Astrocyte (in vitro differentiated cells and primary cell): Measurements from ENCODE around the gene ERN1. TPM values are rescaled to one million over a fixed set of nuclear protein-coding genes. Genes with fewer than 3 reads are reported as not detected.

Experiments
- DNase-seq: peaks from one replicate; pipeline ENCODE4 v3.0.0-alpha.2; 2010; ENCODE audit warnings: low read depth
- FAIRE-seq: peaks from 2 replicates; lab custom pipeline; 2011; peaks lifted over from hg19 to GRCh38; lab: Jason Lieb, UNC
- H2AFZ ChIP-seq: 2 replicates; pipeline ENCODE4 v1.6.0; 2012; ENCODE audit warnings: low read depth, low read length, inconsistent platforms
- H3K27ac ChIP-seq: 2 replicates; pipeline ENCODE4 v1.5.1; 2011; ENCODE audit warnings: low read depth, low read length, inconsistent platforms
- H3K27me3 ChIP-seq: 2 replicates; pipeline ENCODE4 v1.6.0; 2011; ENCODE audit warnings: low read length, inconsistent platforms; ENCODE audit not compliant: insufficient read depth
- H3K36me3 ChIP-seq: 2 replicates; pipeline ENCODE4 v1.5.1; 2011; ENCODE audit warnings: low read length, inconsistent platforms; ENCODE audit not compliant: insufficient read depth
- H3K4me1 ChIP-seq: 2 replicates; pipeline ENCODE4 v1.5.1; 2011; ENCODE audit warnings: low read length, inconsistent platforms; ENCODE audit not compliant: insufficient read depth
- H3K4me2 ChIP-seq: 2 replicates; pipeline ENCODE4 v1.6.0; 2012; ENCODE audit warnings: low read length, inconsistent platforms
- H3K4me3 ChIP-seq: 2 replicates; pipeline ENCODE4 v1.5.1; 2011; ENCODE audit warnings: low read depth, mild to moderate bottlenecking, low read length, inconsistent platforms; ENCODE audit not compliant: insufficient read depth
- H3K79me2 ChIP-seq: 2 replicates; pipeline ENCODE4 v1.6.0; 2012; ENCODE audit warnings: mild to moderate bottlenecking, low read length, inconsistent platforms; ENCODE audit not compliant: insufficient read depth
- H3K9ac ChIP-seq: 2 replicates; pipeline ENCODE4 v1.6.0; 2012; ENCODE audit warnings: mild to moderate bottlenecking, low read length, inconsistent platforms
- H3K9me3 ChIP-seq: 2 replicates; pipeline ENCODE4 v1.5.1; 2012; ENCODE audit warnings: low read depth, mild to moderate bottlenecking, low read length, inconsistent platforms; ENCODE audit not compliant: insufficient read depth
- H4K20me1 ChIP-seq: 2 replicates; pipeline ENCODE4 v1.6.0; 2012; ENCODE audit warnings: low read length, inconsistent platforms; ENCODE audit not compliant: insufficient read depth
- H3K27ac Mint-ChIP-seq: one replicate; pipeline ENCODE4 v1.8.0; 2021; ENCODE audit warnings: mild to moderate bottlenecking, mixed read lengths; ENCODE audit not compliant: unreplicated experiment
- H3K27me3 Mint-ChIP-seq: one replicate; pipeline ENCODE4 v1.8.0; 2021; ENCODE audit warnings: low read depth, mixed read lengths; ENCODE audit not compliant: unreplicated experiment
- H3K36me3 Mint-ChIP-seq: one replicate; pipeline ENCODE4 v1.8.0; 2021; ENCODE audit warnings: low read depth, mixed read lengths; ENCODE audit not compliant: unreplicated experiment
- H3K4me1 Mint-ChIP-seq: one replicate; pipeline ENCODE4 v1.8.0; 2021; ENCODE audit warnings: low read depth, mixed read lengths; ENCODE audit not compliant: unreplicated experiment
- H3K4me3 Mint-ChIP-seq: one replicate; pipeline ENCODE4 v1.8.0; 2021; ENCODE audit warnings: mild to moderate bottlenecking, moderate library complexity, mixed read lengths; ENCODE audit not compliant: unreplicated experiment
- H3K9me3 Mint-ChIP-seq: one replicate; pipeline ENCODE4 v1.8.0; 2021; ENCODE audit warnings: mild to moderate bottlenecking, mixed read lengths; ENCODE audit not compliant: unreplicated experiment
- CTCF ChIP-seq: IDR thresholded peaks from 2 replicates; pipeline ENCODE4 v1.5.1; 2011; ENCODE audit warnings: low read depth, mild to moderate bottlenecking, inconsistent platforms, low read length, moderate library complexity; ENCODE audit not compliant: insufficient read depth
- EZH2 ChIP-seq: IDR thresholded peaks from 2 replicates; pipeline ENCODE4 v1.6.1; 2012; ENCODE audit warnings: mild to moderate bottlenecking, low read length, inconsistent platforms; ENCODE audit not compliant: insufficient read depth
- total RNA-seq: library from RNA; stranded (reverse); gene quantifications from 2 replicates; pipeline ENCODE4 v1.2.1, GENCODE V29; 2021

ERN1 gene
- total RNA-seq, 1 donor from 2014 or later = 11.7 TPM

- DNase-seq (no peak), FAIRE-seq (no peak)
- H3K36me3 ChIP-seq = peaks cover 3% of the 10 kb centered on the region
- no peak overlapping the region for H3K27ac ChIP-seq
- Mint-ChIP-seq H3K36me3 (peaks cover 10% of the 10 kb centered on the region), H3K4me3 (no peak overlapping the region), H3K27me3 (no peaks in the 10 kb centered on the region), H3K9me3 (no peaks in the 10 kb centered on the region), H3K4me1 (peaks cover 18% of the 10 kb centered on the region), H3K27ac (no peak overlapping the region)
- no peaks in the 10 kb centered on the region for H3K79me2 ChIP-seq
- H2AFZ ChIP-seq = no peak overlapping the region
- H3K9me3 ChIP-seq = no peaks in the 10 kb centered on the region
- no peak for TF ChIP-seq CTCF
- H3K4me1 ChIP-seq = peaks cover 14% of the 10 kb centered on the region
- no peak overlapping the region for H3K9ac ChIP-seq
- peaks cover 24% of the 10 kb centered on the region for H4K20me1 ChIP-seq
- no peak overlapping the region for H3K4me2 ChIP-seq
- H3K4me3 ChIP-seq = no peak overlapping the region
- no peaks in the 10 kb centered on the region for H3K27me3 ChIP-seq
Measured at GRCh38 chr17:64083563-64084085, 46.3 kb downstream of the ERN1 start.

- H3K36me3 ChIP-seq = peaks cover 3% of the 10 kb centered on the region
- H3K4me3 Mint-ChIP-seq = no peak overlapping the region
Measured at GRCh38 chr17:64083093-64083492, 46.9 kb downstream of the ERN1 start.

More at GRCh38 chr17:64083093-64083492, 46.9 kb downstream of the ERN1 start:
- Histone ChIP-seq H3K27me3 (no peaks in the 10 kb centered on the region), H3K79me2 (no peaks in the 10 kb centered on the region), H2AFZ (no peak overlapping the region), H3K9ac (no peak overlapping the region), H3K4me3 (no peak overlapping the region), H3K4me2 (no peak overlapping the region), H3K4me1 (peaks cover 14% of the 10 kb centered on the region), H4K20me1 (peaks cover 18% of the 10 kb centered on the region), H3K9me3 (no peaks in the 10 kb centered on the region), H3K27ac (no peak overlapping the region)
- Mint-ChIP-seq H3K9me3 (no peaks in the 10 kb centered on the region), H3K4me1 (peaks cover 18% of the 10 kb centered on the region), H3K27me3 (no peaks in the 10 kb centered on the region), H3K36me3 (peaks cover 8% of the 10 kb centered on the region), H3K27ac (peak overlapping the region; percentile 91)
- DNase-seq = no peak
- TF ChIP-seq CTCF (no peak), EZH2 (no peak)
- FAIRE-seq = no peak
